HG03108 (cell line): ENCODE data around the gene CADPS.

Experiments used
- ATAC-seq: cut with Tn5 transposase; IDR thresholded peaks from one replicate; pipeline ENCODE4 v1.9.1; 2021; ENCODE audit warnings: moderate library complexity; ENCODE audit not compliant: unreplicated experiment

Gene CADPS

DNA sequence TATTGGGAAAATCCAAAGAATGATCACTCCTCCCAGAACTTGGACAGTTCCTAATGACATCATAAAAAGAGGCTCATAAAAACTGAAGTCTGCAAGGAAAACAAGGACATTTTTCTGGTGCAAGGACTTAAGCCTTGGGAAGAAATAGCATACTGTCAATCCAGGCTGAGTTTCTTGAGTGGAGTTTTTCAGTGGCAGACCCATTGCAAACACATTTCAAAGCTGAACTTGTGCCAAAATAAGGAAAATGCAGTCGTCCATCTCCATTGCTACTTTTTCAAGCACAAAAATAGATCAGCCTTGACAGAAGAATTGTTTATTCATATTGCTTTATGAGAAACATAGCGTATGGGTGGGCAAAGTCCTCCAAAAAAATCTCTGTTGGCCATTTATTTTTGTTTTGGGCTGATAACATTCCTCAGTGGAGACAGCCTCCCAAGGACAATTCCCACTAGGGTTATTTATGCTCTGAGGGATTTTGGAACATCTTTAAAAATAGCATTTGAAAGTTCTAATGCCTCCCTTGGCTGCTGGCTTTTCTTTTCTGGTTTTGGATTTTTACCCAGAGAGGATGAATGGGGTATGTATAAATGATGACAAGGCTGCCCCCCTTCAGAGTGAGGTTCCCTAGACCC lies 220.0 kb downstream of the CADPS start:
- no peak for ATAC-seq

DNA sequence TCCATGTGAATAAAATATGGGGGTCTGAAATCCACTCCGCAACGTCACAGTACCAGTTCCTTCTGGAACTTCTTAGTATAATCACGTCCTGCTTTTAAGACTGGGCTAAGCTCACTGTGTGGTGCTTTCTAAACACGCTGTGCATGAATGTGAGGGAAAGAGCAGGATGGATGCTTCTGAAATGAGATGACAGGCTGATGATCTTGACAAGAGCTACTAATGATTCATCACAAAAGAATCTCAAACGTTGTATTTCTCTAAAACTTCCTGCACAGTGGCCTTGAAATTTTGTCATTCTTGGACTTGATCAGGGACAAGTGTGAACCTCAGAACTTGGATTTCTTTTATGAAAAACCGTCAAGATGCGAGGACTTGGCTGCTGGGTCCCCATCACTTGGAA lies 221.4 kb downstream of the CADPS start:
- ATAC-seq, result no peak

DNA sequence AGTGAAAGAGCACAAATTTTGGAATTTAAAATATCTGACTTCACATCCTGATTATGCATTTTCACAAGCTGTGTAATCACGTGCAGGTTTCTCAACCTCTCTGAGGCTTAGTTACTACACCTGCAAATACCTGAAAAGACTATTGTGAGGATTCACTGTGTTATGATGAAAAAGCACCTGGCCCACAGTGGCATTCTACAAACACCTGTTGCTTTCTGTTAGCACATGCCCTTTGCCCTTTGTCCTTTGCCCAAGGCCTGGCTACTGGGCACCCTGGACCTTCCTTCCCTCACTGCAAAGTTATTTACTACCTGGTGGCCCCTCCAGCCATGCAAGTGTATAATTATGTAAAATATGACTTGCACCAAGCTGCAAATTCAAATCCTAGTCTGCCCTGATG lies 227.5 kb downstream of the CADPS start:
- no peak for ATAC-seq

DNA sequence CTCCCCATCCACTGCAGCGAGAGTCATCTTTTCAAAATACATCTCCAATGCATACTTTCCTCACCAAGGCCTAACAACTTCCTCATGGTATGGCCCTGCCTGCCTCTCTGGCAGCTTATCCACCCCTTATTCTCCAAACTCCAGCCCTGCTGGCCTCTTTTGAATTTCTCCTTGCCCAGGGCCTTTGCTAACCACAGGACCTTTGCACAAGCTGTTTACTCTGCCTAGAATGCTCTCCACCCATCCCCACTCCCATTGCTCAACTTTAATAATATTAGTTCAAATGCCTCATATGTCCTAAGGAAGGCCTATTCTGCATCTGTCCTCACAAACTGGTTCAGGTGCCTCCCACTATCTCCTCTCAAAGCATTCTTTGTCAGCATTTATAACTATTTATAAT lies 230.7 kb downstream of the CADPS start:
- ATAC-seq, result no peak

DNA sequence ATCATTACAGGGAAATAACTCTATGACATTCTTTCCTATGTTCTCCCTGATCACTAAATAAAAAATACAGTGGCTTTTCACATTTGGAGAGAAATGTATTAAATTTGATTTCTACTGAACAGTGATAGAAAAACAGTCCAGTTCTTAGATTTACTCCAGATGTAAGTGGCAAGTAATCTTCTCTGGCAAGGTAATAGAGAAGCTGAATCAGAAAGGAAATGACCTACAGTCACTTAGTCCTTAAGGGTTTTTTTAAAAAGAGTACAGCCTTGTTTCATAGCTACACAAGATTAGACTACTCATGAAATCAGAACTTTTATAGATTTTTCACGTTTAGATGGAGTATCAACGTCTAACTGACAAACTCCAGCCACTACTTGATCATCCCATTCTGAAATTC lies 236.9 kb downstream of the CADPS start:
- ATAC-seq, result no peak

DNA sequence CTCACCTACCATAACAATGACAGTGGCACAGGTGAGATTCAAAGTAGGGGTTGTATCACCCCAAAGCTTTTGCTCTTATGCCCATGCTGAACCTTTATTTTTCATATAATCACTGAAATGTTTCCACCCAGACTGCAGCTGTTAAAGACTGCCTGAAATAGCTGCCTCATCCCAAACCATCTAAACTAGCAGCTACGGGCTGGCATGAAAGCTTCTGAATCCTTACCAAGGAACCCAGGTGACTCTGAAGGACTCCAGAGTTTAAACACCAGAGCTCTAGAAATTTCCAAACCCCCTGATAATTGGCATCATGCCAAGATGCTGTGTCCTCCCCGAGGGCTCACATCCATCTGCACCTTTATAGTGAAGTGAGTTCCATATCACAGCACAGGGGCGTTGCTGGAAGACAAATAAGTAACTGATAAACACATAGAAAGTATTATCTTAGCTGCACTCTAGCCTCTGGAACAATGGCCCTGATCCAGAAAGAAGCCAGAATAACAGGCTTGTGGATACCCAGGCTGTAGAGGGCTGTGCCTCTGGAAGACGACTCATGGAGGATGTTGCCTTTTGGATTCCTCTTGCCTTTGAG lies 238.9 kb downstream of the CADPS start:
- ATAC-seq, result no peak

DNA sequence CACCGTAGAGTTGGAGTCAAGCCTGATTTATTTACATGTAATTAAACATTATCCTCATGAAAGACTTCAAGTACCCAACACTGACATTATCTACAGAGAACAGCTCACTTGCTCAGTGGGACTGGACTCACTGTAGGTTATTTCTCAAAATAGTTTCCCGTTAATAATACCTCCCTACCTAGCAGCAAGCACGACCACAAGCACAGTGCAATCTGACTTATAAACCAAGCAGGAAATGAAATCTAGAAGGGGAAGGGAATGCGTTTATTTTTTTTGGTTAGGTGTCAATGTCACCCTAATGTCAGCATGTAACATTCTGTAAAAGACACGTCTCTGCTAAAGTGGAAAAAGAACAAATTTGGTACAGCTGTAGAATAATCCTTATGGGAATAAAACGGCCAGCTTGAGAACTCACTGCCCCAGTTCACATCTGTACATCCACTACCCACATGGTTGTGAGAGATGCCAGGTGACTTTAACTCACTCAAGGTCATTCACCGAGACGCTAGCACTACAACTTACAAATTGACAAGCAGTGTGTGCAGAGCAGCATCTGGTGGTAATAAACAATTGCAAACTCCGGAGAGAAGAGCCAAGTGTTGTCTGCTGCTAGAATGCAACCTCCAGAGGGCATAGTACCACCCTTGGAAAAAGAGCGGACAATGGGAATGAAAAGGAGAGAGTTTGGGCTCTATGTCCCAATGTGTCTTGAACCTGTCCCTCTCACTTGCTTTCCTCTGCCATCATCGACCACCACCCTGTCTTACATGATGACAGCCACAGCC lies 242.5 kb downstream of the CADPS start:
- no peak for ATAC-seq

DNA sequence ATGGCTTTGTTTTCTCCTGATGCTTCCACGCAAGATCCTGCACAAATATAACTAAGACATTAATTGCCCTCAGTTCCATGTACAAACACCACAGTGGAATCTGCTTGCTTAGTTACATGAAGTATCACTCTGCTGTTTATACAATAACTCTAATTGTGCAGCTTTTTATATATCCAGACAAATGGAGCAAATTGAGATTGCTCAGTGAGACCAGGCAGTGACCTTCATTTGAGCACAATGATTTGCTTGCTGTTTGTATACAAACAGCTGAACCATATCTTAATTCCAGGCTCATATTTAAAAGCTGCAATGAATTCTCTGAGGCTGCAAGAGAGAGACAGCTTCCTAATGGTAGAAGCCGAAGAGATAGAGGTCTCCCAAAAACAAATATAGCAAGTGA lies 243.7 kb downstream of the CADPS start:
- no peak for ATAC-seq

DNA sequence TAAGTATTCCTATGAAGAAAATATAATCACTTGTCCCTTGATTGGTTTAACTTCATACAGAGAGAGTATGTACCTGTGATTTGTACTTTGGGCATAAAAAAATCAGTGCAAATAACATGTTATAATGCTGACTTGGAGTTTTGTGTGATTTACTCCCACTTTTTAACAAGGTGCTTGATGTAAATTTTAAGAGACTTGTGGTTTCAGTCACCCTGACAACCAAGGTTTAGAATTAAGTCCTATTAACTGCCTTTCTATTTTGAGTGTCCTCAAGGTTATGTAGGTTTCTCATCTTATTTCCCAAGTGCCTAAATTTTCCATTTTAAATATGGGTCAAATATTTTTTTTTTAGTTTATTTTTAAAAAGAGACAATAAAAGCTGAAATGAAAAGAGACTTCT lies 244.6 kb downstream of the CADPS start:
- ATAC-seq, result no peak

DNA sequence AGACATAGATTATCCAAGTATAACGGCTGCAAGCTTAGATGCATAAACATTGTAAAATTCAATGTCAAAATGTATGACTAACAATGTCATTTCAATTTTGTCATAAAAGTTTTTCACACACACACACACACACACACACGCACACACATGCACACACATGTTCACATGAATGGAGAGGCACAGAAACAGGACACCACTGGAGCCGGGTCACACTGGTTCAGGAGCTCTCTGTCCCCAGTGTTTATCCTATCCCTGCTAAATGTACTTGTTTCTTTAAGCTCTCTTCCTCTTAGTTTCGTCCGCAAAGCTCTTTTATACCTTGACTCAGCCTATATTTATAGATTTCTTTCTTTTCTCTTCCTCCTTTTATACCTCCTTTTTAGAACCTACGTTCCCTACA lies 249.9 kb downstream of the CADPS start:
- ATAC-seq, result no peak

DNA sequence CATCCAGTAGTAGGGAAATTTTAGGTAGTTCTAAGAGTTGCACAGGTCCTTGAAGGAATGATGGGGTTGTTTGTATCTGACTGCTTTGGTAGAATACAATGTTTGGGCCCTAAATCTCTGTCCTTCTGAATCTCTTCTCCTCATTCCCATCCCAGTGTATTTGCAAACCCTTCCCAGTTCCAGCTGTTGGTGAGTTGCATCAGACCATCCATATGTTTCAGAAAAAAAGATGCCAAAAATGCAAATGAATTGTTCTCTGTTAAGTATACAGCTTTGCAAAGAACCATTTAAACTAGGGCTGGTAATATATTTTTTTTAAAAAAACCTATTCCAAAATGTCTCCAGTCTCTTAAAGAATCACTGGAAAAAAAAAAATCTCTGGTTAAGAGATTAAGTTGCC lies 251.0 kb downstream of the CADPS start:
- no peak for ATAC-seq

DNA sequence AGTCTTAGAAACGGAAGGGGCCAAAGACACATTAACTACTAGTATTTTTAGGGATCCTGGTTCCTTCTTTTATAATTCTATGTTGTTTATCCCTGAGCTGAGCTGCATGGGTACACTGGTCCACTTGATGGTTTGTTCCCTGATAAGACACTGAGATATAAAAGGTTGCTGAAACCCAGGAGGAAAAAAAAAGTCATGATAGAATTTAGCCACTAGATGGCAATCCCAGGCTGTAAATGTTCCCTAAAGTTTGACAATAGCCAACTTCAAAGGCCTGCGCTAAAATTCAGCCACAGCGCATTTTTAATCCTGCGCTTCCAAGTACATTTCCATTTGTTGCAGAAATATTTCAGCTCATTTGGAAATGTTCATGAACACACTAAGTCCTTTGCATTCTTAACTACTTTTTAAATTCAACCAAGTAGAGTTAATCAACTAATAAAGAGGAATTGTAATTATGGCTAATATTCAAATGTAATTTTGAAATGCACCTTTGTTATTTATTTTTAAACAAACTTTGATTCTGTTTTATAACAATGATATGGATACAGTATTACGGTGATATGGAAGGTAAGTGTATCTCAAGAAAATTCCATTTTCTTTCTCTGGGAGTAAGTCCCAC lies 252.6 kb downstream of the CADPS start:
- no peak for ATAC-seq

DNA sequence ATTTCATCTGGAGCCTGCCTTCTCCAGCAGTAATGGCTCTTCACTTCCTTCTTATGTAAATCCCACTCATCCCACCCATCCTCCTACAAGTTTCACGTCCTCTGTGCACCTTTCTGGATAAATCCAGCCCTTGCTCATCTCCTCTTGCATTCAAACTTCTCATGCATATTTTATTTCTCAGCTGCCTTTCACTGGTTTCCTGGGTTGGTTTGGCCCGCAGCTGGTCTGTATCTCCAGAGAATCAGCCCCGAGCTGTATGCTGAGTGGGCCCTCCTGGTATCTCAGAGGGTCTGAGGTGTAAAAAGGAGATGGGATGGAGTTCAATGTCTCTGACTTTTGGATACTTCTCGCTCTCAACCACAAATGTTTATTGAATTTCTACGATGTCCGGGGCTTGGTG lies 253.3 kb downstream of the CADPS start:
- ATAC-seq, result no peak

DNA sequence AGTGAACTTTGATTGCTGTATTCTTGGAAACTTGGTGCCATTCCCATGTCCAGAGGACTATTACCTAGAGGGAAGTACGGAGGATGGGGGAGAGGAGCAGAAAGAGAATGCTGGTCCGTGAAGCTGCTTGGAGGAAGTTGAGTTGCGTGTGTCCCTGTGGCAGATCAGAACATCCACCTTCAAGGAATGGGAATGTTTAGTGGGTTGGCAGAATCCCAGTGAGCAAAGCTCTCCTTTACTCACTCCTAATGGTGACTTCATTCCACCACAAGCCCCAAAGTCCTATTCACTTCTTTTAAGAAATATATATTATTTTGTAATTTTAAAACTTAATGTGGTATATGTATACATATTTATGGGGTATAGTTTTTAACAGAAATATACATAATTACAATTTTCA lies 254.0 kb downstream of the CADPS start:
- ATAC-seq, result no peak

DNA sequence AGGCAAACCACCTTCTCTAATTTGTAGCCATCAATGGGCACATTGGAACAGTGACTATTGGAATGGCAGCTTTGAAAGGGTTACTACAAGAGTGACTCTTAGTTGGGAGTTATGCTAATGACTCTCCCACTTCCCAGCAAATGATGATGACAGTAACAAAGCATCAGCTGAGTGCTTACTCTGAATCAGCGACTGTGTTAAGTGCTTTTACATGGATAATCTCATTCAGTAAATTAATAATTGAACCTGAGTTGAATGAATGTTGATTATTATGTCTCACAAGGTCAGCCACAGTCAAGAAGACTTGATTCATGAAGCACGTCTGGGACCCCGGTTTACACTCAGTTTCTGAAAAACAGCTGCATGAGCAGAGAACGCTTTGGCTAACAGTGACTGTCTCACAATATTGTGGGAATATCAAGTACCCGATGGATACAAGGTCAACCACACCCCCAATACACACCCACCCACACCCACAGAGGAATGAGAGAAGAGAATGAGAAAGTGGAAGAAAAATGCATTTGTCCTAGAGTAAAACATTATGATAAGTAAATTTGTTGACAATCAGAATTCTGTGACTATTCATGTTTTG lies 259.9 kb downstream of the CADPS start:
- ATAC-seq, result no peak

DNA sequence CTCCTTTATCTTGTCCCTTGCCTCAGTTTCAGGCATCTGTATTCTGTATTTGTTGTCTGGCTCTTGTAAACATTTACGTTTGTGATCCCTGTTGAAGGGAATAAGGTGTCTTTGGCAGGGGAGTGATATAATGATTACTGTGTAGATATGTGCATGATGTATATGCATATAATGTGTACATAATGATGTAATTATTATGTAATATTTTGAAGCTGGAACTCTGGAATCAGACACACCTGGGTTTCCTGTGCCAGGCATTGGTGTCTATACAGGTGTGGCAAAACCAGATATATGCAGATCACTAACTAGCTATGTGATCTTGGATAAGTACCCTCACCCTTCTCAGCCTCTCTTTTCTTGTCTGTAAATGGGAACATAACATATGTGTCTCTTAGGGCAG lies 260.7 kb downstream of the CADPS start:
- no peak for ATAC-seq

DNA sequence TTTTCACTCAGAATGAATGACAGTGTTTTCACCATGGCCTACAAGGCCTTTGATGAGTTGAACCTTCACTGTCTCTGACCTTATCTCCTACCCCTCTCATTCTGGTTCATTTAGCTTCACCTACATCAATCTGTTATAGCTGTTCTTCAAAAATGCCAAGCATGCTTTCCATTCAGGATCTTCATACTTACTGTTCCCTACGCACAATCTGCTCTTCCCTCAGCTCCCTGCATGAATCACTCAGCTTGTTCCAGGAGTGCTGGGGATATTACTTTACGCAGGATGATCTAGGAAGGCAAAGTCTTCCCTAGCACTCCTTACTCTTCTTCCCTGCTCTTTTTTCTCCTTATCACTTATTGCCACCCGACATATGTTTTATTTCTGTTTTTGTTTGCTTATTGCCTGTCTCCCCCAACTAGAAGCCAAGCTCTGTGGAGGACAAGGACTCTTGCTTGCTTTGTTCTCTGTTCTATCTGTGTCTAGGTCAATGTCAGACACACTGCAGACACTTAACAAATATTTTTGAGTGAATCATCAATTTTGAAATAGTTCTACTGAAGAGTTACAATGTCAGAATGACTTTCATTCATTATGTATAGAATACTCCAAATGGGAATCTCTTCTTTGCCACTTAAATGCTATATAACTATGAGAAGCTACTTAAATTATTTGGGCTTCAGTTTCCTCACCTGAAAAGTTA lies 263.5 kb downstream of the CADPS start:
- no peak for ATAC-seq

DNA sequence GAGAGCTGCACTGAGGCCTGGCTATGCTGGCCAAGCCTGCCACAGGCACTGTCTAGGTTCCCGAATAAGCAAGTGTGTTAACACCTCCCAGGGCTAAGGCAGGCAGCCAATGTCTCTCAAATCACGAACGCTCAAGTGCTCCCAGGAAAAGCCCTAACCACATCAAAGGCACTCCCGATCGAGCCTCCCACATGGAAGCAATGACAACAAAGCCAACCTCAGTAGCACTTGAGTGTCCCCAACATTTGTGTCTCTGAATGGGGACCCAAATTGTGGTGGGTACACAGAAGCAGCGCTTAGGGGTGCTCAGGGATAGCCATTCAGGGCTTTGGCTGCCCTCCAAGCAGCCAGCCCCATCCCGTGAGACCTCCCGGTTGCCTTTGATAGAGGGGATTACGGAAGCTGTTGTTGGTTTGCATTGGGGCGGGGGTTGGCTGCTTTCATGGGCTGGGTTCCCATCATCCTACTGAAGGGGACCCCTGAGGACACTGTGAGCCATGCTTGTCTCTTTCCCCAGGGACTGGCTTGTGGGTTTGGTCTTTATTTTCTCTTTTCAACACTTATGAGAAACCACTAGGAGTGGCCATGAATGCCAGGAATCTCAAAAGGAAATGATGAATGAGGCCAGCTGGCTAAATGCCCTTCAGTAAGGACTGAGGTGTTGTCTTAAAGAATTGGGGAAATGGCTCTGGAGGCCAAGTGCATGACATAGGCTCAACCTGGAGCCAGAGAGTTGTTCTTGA lies 267.8 kb downstream of the CADPS start:
- no peak for ATAC-seq

DNA sequence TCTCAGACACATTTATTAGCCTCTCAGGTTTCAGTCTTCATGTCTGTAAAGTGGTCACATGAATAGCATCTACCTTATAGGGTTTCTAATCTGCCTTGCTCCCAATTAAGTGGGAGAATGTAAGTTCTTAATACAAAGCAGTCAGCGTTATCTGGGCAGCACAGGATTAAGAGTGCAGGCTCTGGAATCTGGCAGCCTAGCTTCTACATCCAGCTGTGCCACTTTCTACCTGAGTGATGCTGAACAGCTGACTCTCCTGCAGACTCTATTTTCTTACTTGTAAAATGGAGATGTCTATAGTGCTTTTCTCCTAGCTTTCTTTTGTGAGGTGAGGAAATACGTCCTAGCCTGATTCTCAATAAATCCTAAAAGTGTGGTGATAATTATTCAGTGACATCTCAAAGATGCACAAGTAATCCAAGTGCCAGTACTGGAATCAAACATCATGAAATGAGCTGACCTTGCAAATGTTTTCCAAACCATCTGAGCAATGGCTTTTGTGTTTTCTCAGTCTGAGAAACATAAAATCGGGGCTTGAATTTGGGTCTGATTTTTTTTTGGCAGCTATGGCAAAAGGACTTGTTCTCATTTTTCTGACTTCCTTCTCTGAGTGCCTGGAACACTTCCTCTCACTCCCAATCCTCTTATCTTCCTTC lies 269.7 kb downstream of the CADPS start:
- no peak for ATAC-seq
